HCT116 (cell line): Measurements from ENCODE around the gene TGFBR3L. TPM values are rescaled to one million over a fixed set of nuclear protein-coding genes. Genes with fewer than 3 reads are reported as not detected.

Experiments used
- ATAC-seq: fragments of 200-7000 bp; cut with Tn5 transposase; 2 replicates; pipeline ENCODE4 v1.9.1; 2020; ENCODE audit warnings: mild to moderate bottlenecking, moderate library complexity
- BruUV-seq: library from RNA; stranded (reverse); fragments of 400-500 nt; replicated peaks from 2 replicates; lab custom pipeline; 2021; lab: Mats Ljungman, UMichigan
- CTCF ChIA-PET: fragments of 300-600 bp; sonication (Branson Sonifier 250); formaldehyde crosslinking; loops from one replicate; lab custom pipeline; 2021; ENCODE audit warnings: antibody characterized with exemption; lab: Charles Lee
- POLR2A ChIA-PET: fragments of 300-600, 350-600 bp; sonication (Branson Sonifier 250); formaldehyde crosslinking; loops from one replicate; lab custom pipeline; 2021; ENCODE audit warnings: antibody characterized with exemption; lab: Charles Lee
- RAD21 ChIA-PET, 2 experiments: fragments of 300-600 bp; sonication (Branson Sonifier 250); formaldehyde crosslinking; loops; one replicate each; lab custom pipeline; 2023; ENCODE audit warnings: low total read pairs in 2 of 2; ENCODE audit not compliant: uncharacterized antibody in 2 of 2, unreplicated experiment in 2 of 2, low non-redundant PET in 1 of 2; lab: Charles Lee
- DNase-seq: peaks from one replicate; pipeline ENCODE4 v3.0.0-alpha.2; 2010; ENCODE audit warnings: low read depth, low spot score
- H2AFZ ChIP-seq: fragments of 200-600 bp; shearing (Covaris generic), sonication (generic); 2 replicates; pipeline ENCODE4 v1.6.1; 2017; ENCODE audit warnings: low read depth, mixed run types, mixed read lengths, antibody characterized with exemption, low read length; ENCODE audit not compliant: poor library complexity, severe bottlenecking
- H3K27ac ChIP-seq: 2 replicates; pipeline ENCODE4 v1.5.1; 2012; ENCODE audit warnings: low read depth, low read length
- H3K27me3 ChIP-seq: fragments of 200-600 bp; sonication (generic); 2 replicates; pipeline ENCODE4 v1.6.1; 2016; ENCODE audit warnings: mixed run types, low read length, mixed read lengths; ENCODE audit not compliant: insufficient read depth
- H3K36me3 ChIP-seq, 2 experiments: fragments of 200-500 bp in 1 of 2; fragments of 200-600 bp in 1 of 2; sonication (Bioruptor generic) in 1 of 2; sonication (generic) in 1 of 2; 2 replicates each; pipeline versions ENCODE4 v1.5.1 to v1.6.1; 2014 to 2016; ENCODE audit warnings: low read length in 2 of 2, inconsistent platforms in 1 of 2, mixed read lengths in 1 of 2, mixed run types in 1 of 2; ENCODE audit not compliant: insufficient read depth in 2 of 2, control insufficient read depth in 1 of 2
- H3K4me1 ChIP-seq, 2 experiments: fragments of 200-600 bp in 1 of 2; sonication (generic) in 1 of 2; 2 replicates each; pipeline versions ENCODE4 v1.5.1 to v1.6.1; 2012 to 2017; ENCODE audit warnings: low read length in 2 of 2, inconsistent platforms in 1 of 2, mild to moderate bottlenecking in 1 of 2, mixed read lengths in 1 of 2, mixed run types in 1 of 2, moderate library complexity in 1 of 2; ENCODE audit not compliant: insufficient read depth in 2 of 2, control insufficient read depth in 1 of 2
- H3K4me2 ChIP-seq: fragments of 200-600 bp; sonication (generic); 2 replicates; pipeline ENCODE4 v1.6.1; 2017; ENCODE audit warnings: mixed run types, low read length, mixed read lengths
- H3K4me3 ChIP-seq, 2 experiments: fragments of 200-600 bp in 1 of 2; sonication (generic) in 1 of 2; replicated peaks in 1 of 2; 2 replicates each; pipeline ENCODE4 v1.5.1; 2011 to 2016; ENCODE audit warnings: low read length in 2 of 2, control low read depth in 1 of 2, low read depth in 1 of 2, mild to moderate bottlenecking in 1 of 2, mixed read lengths in 1 of 2, mixed run types in 1 of 2
- H3K79me2 ChIP-seq: fragments of 200-600 bp; sonication (generic); 2 replicates; pipeline ENCODE4 v1.6.1; 2017; ENCODE audit warnings: mild to moderate bottlenecking, mixed run types, low read length, moderate library complexity, mixed read lengths; ENCODE audit not compliant: insufficient read depth
- H3K9ac ChIP-seq: fragments of 200-600 bp; sonication (generic); 2 replicates; pipeline ENCODE4 v1.6.1; 2016; ENCODE audit warnings: low read length, mixed read lengths
- H3K9me2 ChIP-seq: fragments of 200-600 bp; sonication (generic), shearing (Covaris generic); 2 replicates; pipeline ENCODE4 v1.6.1; 2017; ENCODE audit warnings: mixed run types, mild to moderate bottlenecking, moderate library complexity; ENCODE audit not compliant: insufficient read depth
- H3K9me3 ChIP-seq, 2 experiments: fragments of 200-500 bp in 1 of 2; fragments of 200-600 bp in 1 of 2; sonication (Bioruptor generic) in 1 of 2; sonication (generic) in 1 of 2; 2 replicates each; pipeline ENCODE4 v1.6.1; 2014 to 2017; ENCODE audit warnings: low read length in 2 of 2, mixed read lengths in 2 of 2, inconsistent platforms in 1 of 2, low read depth in 1 of 2, mild to moderate bottlenecking in 1 of 2, mixed run types in 1 of 2, moderate library complexity in 1 of 2; ENCODE audit not compliant: control insufficient read depth in 1 of 2, insufficient read depth in 1 of 2
- H4K20me1 ChIP-seq: fragments of 200-600 bp; sonication (generic), shearing (Covaris generic); 2 replicates; pipeline ENCODE4 v1.6.1; 2017; ENCODE audit warnings: mixed run types, mild to moderate bottlenecking, moderate library complexity; ENCODE audit not compliant: insufficient read depth
- EGR1 ChIP-seq: IDR thresholded peaks from 2 replicates; pipeline ENCODE4 v1.6.1; 2012; ENCODE audit warnings: low read depth
- POLR2AphosphoS5 ChIP-seq: IDR thresholded peaks from 2 replicates; pipeline ENCODE4 v1.6.1; 2011; ENCODE audit warnings: mild to moderate bottlenecking, low read depth, low read length, moderate library complexity
- RAD21 ChIP-seq: IDR thresholded peaks from 2 replicates; pipeline ENCODE4 v1.6.1; 2012; ENCODE audit warnings: low read depth, mild to moderate bottlenecking
- SP1 ChIP-seq: IDR thresholded peaks from 2 replicates; pipeline ENCODE4 v1.6.1; 2012; ENCODE audit warnings: low read depth
- intact Hi-C: fragments of 100-400 bp; cut with micrococcal nuclease; formaldehyde crosslinking; loops from 2 replicates; pipeline ENCODE4 v1.10.0; 2022
- total RNA-seq: library from RNA; stranded (reverse); gene quantifications from one replicate; pipeline ENCODE4 v1.2.1, GENCODE V29; 2021; ENCODE audit not compliant: unreplicated experiment
- TF ChIP-seq, protein P1 (sequence below): IDR thresholded peaks from 2 replicates; pipeline ENCODE4 v1.6.1; 2012; ENCODE audit warnings: low read depth
- TF ChIP-seq, protein P2 (sequence below), 3 experiments: fragments of 200-600 bp in 1 of 3; sonication (generic) in 1 of 3; IDR thresholded peaks in 2 of 3; conservative IDR thresholded peaks in 1 of 3; 2 replicates each; pipeline ENCODE4 v1.5.1; 2012 to 2017; ENCODE audit warnings: low read depth in 2 of 3, low read length in 2 of 3, antibody characterized with exemption in 1 of 3, borderline replicate concordance in 1 of 3, control low read depth in 1 of 3, mild to moderate bottlenecking in 1 of 3, mixed read lengths in 1 of 3, mixed run types in 1 of 3, moderate library complexity in 1 of 3; ENCODE audit not compliant: insufficient read depth in 1 of 3

TGFBR3L gene
- total RNA-seq, 1 experiment from 2014 or later, result 30.9 TPM

DNA sequence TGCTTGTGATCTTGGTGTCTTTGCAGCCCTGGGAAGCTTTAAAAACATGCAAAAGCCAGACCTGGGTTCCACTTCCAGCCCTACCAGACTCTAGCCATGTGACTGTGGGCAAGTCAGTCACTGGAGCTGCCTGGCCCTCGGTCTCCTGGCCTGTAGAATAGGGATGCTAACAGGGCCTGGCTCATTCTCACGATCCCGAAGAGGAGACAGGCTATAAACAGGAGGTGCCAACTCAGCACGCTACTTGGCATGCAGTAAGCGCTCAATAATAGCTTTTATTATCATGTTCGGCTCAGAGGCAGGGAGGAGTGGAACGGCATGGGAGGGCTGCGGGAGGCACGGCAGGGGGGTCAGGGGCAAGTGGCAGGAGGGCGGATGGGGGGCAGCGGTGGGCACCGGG is 9.6 kb downstream of the TGFBR3L start:
- TF ChIP-seq, protein P1, sequence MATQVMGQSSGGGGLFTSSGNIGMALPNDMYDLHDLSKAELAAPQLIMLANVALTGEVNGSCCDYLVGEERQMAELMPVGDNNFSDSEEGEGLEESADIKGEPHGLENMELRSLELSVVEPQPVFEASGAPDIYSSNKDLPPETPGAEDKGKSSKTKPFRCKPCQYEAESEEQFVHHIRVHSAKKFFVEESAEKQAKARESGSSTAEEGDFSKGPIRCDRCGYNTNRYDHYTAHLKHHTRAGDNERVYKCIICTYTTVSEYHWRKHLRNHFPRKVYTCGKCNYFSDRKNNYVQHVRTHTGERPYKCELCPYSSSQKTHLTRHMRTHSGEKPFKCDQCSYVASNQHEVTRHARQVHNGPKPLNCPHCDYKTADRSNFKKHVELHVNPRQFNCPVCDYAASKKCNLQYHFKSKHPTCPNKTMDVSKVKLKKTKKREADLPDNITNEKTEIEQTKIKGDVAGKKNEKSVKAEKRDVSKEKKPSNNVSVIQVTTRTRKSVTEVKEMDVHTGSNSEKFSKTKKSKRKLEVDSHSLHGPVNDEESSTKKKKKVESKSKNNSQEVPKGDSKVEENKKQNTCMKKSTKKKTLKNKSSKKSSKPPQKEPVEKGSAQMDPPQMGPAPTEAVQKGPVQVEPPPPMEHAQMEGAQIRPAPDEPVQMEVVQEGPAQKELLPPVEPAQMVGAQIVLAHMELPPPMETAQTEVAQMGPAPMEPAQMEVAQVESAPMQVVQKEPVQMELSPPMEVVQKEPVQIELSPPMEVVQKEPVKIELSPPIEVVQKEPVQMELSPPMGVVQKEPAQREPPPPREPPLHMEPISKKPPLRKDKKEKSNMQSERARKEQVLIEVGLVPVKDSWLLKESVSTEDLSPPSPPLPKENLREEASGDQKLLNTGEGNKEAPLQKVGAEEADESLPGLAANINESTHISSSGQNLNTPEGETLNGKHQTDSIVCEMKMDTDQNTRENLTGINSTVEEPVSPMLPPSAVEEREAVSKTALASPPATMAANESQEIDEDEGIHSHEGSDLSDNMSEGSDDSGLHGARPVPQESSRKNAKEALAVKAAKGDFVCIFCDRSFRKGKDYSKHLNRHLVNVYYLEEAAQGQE, result no peak
- no peak for TF ChIP-seq EGR1
- no peak for TF ChIP-seq SP1
- no peak for TF ChIP-seq RAD21
- TF ChIP-seq, protein P2, sequence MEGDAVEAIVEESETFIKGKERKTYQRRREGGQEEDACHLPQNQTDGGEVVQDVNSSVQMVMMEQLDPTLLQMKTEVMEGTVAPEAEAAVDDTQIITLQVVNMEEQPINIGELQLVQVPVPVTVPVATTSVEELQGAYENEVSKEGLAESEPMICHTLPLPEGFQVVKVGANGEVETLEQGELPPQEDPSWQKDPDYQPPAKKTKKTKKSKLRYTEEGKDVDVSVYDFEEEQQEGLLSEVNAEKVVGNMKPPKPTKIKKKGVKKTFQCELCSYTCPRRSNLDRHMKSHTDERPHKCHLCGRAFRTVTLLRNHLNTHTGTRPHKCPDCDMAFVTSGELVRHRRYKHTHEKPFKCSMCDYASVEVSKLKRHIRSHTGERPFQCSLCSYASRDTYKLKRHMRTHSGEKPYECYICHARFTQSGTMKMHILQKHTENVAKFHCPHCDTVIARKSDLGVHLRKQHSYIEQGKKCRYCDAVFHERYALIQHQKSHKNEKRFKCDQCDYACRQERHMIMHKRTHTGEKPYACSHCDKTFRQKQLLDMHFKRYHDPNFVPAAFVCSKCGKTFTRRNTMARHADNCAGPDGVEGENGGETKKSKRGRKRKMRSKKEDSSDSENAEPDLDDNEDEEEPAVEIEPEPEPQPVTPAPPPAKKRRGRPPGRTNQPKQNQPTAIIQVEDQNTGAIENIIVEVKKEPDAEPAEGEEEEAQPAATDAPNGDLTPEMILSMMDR (IDR thresholded peaks at IDR 0.05 in 2 of 3, conservative IDR thresholded peaks at IDR 0.05 in 1 of 3; ENCODE audit: borderline replicate concordance in 1 of 3, insufficient read depth in 1 of 3, low read depth in 2 of 3, low read length in 2 of 3), result no peak
- TF ChIP-seq POLR2AphosphoS5, result no peak
- H4K20me1 ChIP-seq, result no peaks in the 10 kb centered on the region
- H3K4me3 ChIP-seq, result no peak overlapping the region
- no peaks in the 10 kb centered on the region for H3K27me3 ChIP-seq
- peaks cover 0 to 12% of the 10 kb centered on the region in 2 experiments; a peak in 3 of 4 replicates for H3K36me3 ChIP-seq
- H3K9me2 ChIP-seq, result no peaks in the 10 kb centered on the region
- H3K4me1 ChIP-seq, result peaks cover 19 to 53% of the 10 kb centered on the region in 2 experiments
- H3K27ac ChIP-seq, result peak overlapping the region; percentile 16; the same call in 1 of the 2 replicates
- ChIA-PET RAD21 (no interaction called here), POLR2A (no interaction called here), CTCF (interaction anchor here (1.2 kb wide), 1 partner anchor 55 kb away, joined by 6 read pairs; no protein-coding TSS in a partner anchor)
- peaks cover under 1% of the 10 kb centered on the region; the same call in 1 of the 2 replicates for H3K79me2 ChIP-seq
- no peak for DNase-seq
- intact Hi-C loops, result loop anchor here (5.0 kb wide), 1 partner anchor 72 kb away; no protein-coding TSS in a partner anchor
- no peak overlapping the region for H2AFZ ChIP-seq
- no peaks in the 10 kb centered on the region for H3K9me3 ChIP-seq
- no peak for ATAC-seq
- H3K4me2 ChIP-seq, result no peak overlapping the region
- no peak overlapping the region for H3K9ac ChIP-seq
- BruUV-seq, result no TSS peak
